ENCODE measurements around the gene CRLF1. TPM values are rescaled to one million over a fixed set of nuclear protein-coding genes. Genes with fewer than 3 reads are reported as not detected.

The CRLF1 gene
- total RNA-seq, 2 experiments from 2014 or later, result 1.3 TPM; not detected in 1

GRCh38 chr19:18629166-18630088 is 22.8 kb upstream of the CRLF1 start:
- H4K20me1 ChIP-seq (ENCODE audit: insufficient read depth, low read length), result no peaks in the 10 kb centered on the region
- H3K9me2 ChIP-seq (ENCODE audit: insufficient read depth, low read length), result no peaks in the 10 kb centered on the region
- CTCF ChIA-PET (ENCODE audit: unreplicated experiment), result interaction anchor here (0.6 to 0.8 kb wide), 2 partner anchors 8 to 182 kb away, joined by 4 to 6 read pairs; no protein-coding TSS in a partner anchor
- H3K4me1 ChIP-seq (ENCODE audit: insufficient read depth, low read length, poor library complexity, severe bottlenecking), result no peaks in the 10 kb centered on the region
- intact Hi-C loops (cut with micrococcal nuclease; ENCODE audit: unreplicated experiment), result no loop called here
- H3K79me2 ChIP-seq (ENCODE audit: insufficient read depth, low read depth, low read length), result no peaks in the 10 kb centered on the region
- no peak for TF ChIP-seq EZH2phosphoT487 (IDR thresholded peaks at IDR 0.05; ENCODE audit: borderline replicate concordance, low read depth, low read length)
- TF ChIP-seq CTCF (conservative IDR thresholded peaks at IDR 0.05; ENCODE audit: low read length), result no peak
- H3K36me3 ChIP-seq (ENCODE audit: insufficient read depth, low read length), result no peaks in the 10 kb centered on the region
- no peak overlapping the region for H3K27ac ChIP-seq (ENCODE audit: low read depth, low read length, poor library complexity, severe bottlenecking)
- H3K4me3 ChIP-seq (ENCODE audit: low read depth, low read length, poor library complexity, severe bottlenecking), result no peak overlapping the region
- H3K9me3 ChIP-seq (ENCODE audit: low read length), result no peaks in the 10 kb centered on the region
- no peak for DNase-seq (ENCODE audit: low spot score)
- H3K4me2 ChIP-seq (ENCODE audit: low read length), result no peak overlapping the region
- BruUV-seq (replicated peaks), result no TSS peak
- POLR2A ChIA-PET, result interaction anchor here (0.6 kb wide), 1 partner anchor 10 kb away, joined by 4 read pairs; no protein-coding TSS in a partner anchor
- H2AFZ ChIP-seq (ENCODE audit: low read length), result no peak overlapping the region

GRCh38 chr19:18626906-18627305 is 20.3 kb upstream of the CRLF1 start:
- no peaks in the 10 kb centered on the region for H3K36me3 ChIP-seq (ENCODE audit: insufficient read depth, low read length)
- no peak overlapping the region for H3K4me2 ChIP-seq (ENCODE audit: low read length)
- intact Hi-C loops (cut with micrococcal nuclease; ENCODE audit: unreplicated experiment), result no loop called here
- no peak overlapping the region for H2AFZ ChIP-seq (ENCODE audit: low read length)
- H3K79me2 ChIP-seq (ENCODE audit: insufficient read depth, low read depth, low read length), result no peaks in the 10 kb centered on the region
- H3K4me3 ChIP-seq (ENCODE audit: low read depth, low read length, poor library complexity, severe bottlenecking), result no peak overlapping the region
- ChIA-PET POLR2A (no interaction called here), CTCF (ENCODE audit: unreplicated experiment) (no interaction called here)
- no peak for DNase-seq (ENCODE audit: low spot score)
- no peak overlapping the region for H3K27ac ChIP-seq (ENCODE audit: low read depth, low read length, poor library complexity, severe bottlenecking)
- H3K9me2 ChIP-seq (ENCODE audit: insufficient read depth, low read length), result no peaks in the 10 kb centered on the region
- no peak for TF ChIP-seq EZH2phosphoT487 (IDR thresholded peaks at IDR 0.05; ENCODE audit: borderline replicate concordance, low read depth, low read length)
- TF ChIP-seq CTCF (conservative IDR thresholded peaks at IDR 0.05; ENCODE audit: low read length), result no peak
- H4K20me1 ChIP-seq (ENCODE audit: insufficient read depth, low read length), result no peaks in the 10 kb centered on the region
- BruUV-seq (replicated peaks), result no TSS peak
- H3K4me1 ChIP-seq (ENCODE audit: insufficient read depth, low read length, poor library complexity, severe bottlenecking), result peaks cover 9% of the 10 kb centered on the region
- no peaks in the 10 kb centered on the region for H3K9me3 ChIP-seq (ENCODE audit: low read length)

GRCh38 chr19:18620902-18621301 is 14.3 kb upstream of the CRLF1 start:
- peaks cover 26% of the 10 kb centered on the region for H3K4me1 ChIP-seq (ENCODE audit: insufficient read depth, low read length, poor library complexity, severe bottlenecking)
- CTCF ChIA-PET (ENCODE audit: unreplicated experiment), result interaction anchor here (0.9 kb wide), 1 partner anchor 8 kb away, joined by 4 read pairs; no protein-coding TSS in a partner anchor
- intact Hi-C loops (cut with micrococcal nuclease; ENCODE audit: unreplicated experiment), result no loop called here
- no peaks in the 10 kb centered on the region for H3K9me3 ChIP-seq (ENCODE audit: low read length)
- H3K27ac ChIP-seq (ENCODE audit: low read depth, low read length, poor library complexity, severe bottlenecking), result peak overlapping the region; percentile 52
- DNase-seq (ENCODE audit: low spot score), result no peak
- no peak for TF ChIP-seq CTCF (conservative IDR thresholded peaks at IDR 0.05; ENCODE audit: low read length)
- no peak for TF ChIP-seq EZH2phosphoT487 (IDR thresholded peaks at IDR 0.05; ENCODE audit: borderline replicate concordance, low read depth, low read length)
- H3K4me3 ChIP-seq (ENCODE audit: low read depth, low read length, poor library complexity, severe bottlenecking), result no peak overlapping the region
- no peaks in the 10 kb centered on the region for H3K79me2 ChIP-seq (ENCODE audit: insufficient read depth, low read depth, low read length)
- POLR2A ChIA-PET, result interaction anchor here (0.6 to 1.8 kb wide), 4 partner anchors 32 to 282 kb away, joined by 3 to 10 read pairs (median 4); partner anchors contain the start of gene REX1BD
- no peaks in the 10 kb centered on the region for H3K36me3 ChIP-seq (ENCODE audit: insufficient read depth, low read length)
- H4K20me1 ChIP-seq (ENCODE audit: insufficient read depth, low read length), result no peaks in the 10 kb centered on the region
- no TSS peak for BruUV-seq (replicated peaks)
- H3K4me2 ChIP-seq (ENCODE audit: low read length), result peak overlapping the region; percentile 38
- no peaks in the 10 kb centered on the region for H3K9me2 ChIP-seq (ENCODE audit: insufficient read depth, low read length)
- H2AFZ ChIP-seq (ENCODE audit: low read length), result peak overlapping the region; percentile 10; the same call in 1 of the 2 replicates
